Breast epithelium (tissue), 3 donors: ENCODE results near the gene HOXD13.

Experiments
- CTCF ChIP-seq, 3 donors: fragments of 450-650 bp; IDR thresholded peaks; one replicate each; pipeline ENCODE4 v1.5.1; 2016 to 2017; ENCODE audit warnings: antibody characterized with exemption in 3 of 3, mild to moderate bottlenecking in 3 of 3, moderate library complexity in 3 of 3
- POLR2A ChIP-seq: fragments of 450-650 bp; IDR thresholded peaks from one replicate; pipeline ENCODE4 v1.6.1; 2016; ENCODE audit warnings: antibody characterized with exemption, mild to moderate bottlenecking, moderate library complexity
- POLR2AphosphoS5 ChIP-seq, 3 donors: sonication (generic); formaldehyde crosslinking; IDR thresholded peaks; one replicate each; pipeline ENCODE4 v1.6.1; 2017; ENCODE audit warnings: antibody characterized with exemption in 3 of 3

GRCh38 chr2:176142281-176142680 lies 49.8 kb downstream of the HOXD13 start:
- TF ChIP-seq CTCF (IDR thresholded peaks at IDR 0.05), result no peak
- no peak for TF ChIP-seq POLR2AphosphoS5 (IDR thresholded peaks at IDR 0.05)
- no peak for TF ChIP-seq POLR2A
